SU-DHL-6 (cell line): ENCODE results near the gene SLC16A4.

Experiments used
- CTCF ChIP-seq: fragments of 200-600 bp; sonication (generic); IDR thresholded peaks from one replicate; pipeline ENCODE4 v1.5.1; 2017; ENCODE audit warnings: antibody characterized with exemption, mild to moderate bottlenecking, low read length, moderate library complexity; ENCODE audit not compliant: insufficient read depth, poor library complexity, severe bottlenecking
- EZH2phosphoT487 ChIP-seq: fragments of 200-600 bp; sonication (generic), shearing (Covaris generic); conservative IDR thresholded peaks from 2 replicates; pipeline ENCODE4 v1.6.1; 2018; ENCODE audit warnings: mild to moderate bottlenecking, antibody characterized with exemption, low read length, moderate library complexity, mixed read lengths

DNA sequence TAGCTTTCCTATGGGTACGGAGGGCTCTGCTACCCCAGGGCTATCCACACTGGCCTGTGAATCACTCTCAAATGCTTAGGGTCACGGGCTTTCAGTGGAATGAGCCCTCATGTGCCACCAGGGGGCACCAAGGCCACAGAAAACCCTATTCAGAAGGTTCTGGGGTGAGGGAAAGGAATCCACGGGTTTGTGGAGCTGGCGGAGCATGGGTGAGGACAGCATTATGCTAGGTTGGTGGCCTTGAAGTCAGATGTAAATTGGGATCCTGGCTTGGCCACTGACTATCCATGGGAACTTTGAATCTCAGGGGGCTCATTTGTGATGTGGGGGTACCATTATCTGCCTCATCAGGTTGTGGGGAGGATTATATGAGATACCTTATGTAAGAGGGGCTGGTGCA, 21.8 kb upstream of the SLC16A4 start:
- TF ChIP-seq CTCF (peak; percentile 91), EZH2phosphoT487 (no peak)
